Activated T-cell treated with anti-CD3 and anti-CD28 coated beads, Interleukin-2, amount 50 U/mL, for 24 hours (primary cell): ENCODE data around the gene EIF2B2.

Source experiments
- DNase-seq: peaks from one replicate; pipeline ENCODE4 v3.0.0-alpha.2; 2020
- H3K27ac Mint-ChIP-seq: 2 replicates; pipeline ENCODE4 v1.8.0; 2020; ENCODE audit warnings: mild to moderate bottlenecking, mixed read lengths
- H3K27me3 Mint-ChIP-seq: 2 replicates; pipeline ENCODE4 v1.8.0; 2020; ENCODE audit warnings: mixed read lengths
- H3K36me3 Mint-ChIP-seq: 2 replicates; pipeline ENCODE4 v1.8.0; 2020; ENCODE audit warnings: low read depth, mixed read lengths
- H3K4me1 Mint-ChIP-seq: 2 replicates; pipeline ENCODE4 v1.8.0; 2020; ENCODE audit warnings: low read depth, mixed read lengths
- H3K4me3 Mint-ChIP-seq: 2 replicates; pipeline ENCODE4 v1.8.0; 2020; ENCODE audit warnings: mild to moderate bottlenecking, moderate library complexity, mixed read lengths
- H3K9me3 Mint-ChIP-seq: 2 replicates; pipeline ENCODE4 v1.8.0; 2020; ENCODE audit warnings: mixed read lengths

The EIF2B2 gene

DNA sequence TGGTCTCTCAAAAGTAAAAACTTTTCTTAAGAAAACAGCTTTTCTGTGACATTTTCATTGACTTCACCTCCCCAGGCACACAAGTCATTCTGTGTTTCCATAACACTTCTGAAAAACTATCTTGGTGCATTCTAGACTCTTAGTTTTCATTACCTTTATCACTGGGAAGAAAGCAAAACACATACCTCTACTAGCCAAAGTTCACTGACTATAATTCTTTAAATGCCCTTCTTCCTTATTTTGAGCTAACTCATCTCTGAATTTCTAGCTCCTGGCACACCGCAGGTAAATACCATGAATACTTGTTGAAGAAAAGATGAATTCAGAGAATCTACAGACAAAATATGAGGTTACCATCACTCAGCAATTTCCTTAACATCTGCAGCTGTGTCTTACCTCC lies 27.4 kb downstream of the EIF2B2 start:
- Mint-ChIP-seq H3K27ac (no peak overlapping the region), H3K36me3 (peaks cover 61% of the 10 kb centered on the region), H3K4me1 (no peaks in the 10 kb centered on the region), H3K9me3 (no peaks in the 10 kb centered on the region), H3K27me3 (no peaks in the 10 kb centered on the region), H3K4me3 (no peak overlapping the region)
- no peak for DNase-seq

DNA sequence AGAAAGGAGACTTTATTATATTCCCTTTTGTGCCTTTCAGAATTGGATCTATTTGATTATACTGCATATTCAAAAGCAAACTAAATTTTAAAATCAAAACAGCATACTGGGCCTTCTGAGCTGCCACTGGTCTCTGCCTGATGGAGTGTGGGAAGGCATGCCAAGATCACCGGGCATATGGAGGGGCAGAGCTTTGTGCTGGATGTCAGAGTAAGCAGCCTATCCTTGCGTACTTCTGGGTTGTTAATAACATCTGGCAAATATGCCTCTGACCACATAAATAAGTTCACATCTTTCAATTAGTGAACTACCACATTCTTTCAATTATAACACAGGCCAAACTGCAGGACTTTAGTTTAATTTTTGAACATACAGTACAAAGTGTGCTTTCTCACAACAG lies 30.2 kb downstream of the EIF2B2 start:
- no peaks in the 10 kb centered on the region for H3K9me3 Mint-ChIP-seq
- H3K27ac Mint-ChIP-seq: no peak overlapping the region
- H3K36me3 Mint-ChIP-seq: peaks cover 80% of the 10 kb centered on the region
- no peak overlapping the region for H3K4me3 Mint-ChIP-seq
- no peak for DNase-seq
- H3K4me1 Mint-ChIP-seq: no peaks in the 10 kb centered on the region
- no peaks in the 10 kb centered on the region for H3K27me3 Mint-ChIP-seq

DNA sequence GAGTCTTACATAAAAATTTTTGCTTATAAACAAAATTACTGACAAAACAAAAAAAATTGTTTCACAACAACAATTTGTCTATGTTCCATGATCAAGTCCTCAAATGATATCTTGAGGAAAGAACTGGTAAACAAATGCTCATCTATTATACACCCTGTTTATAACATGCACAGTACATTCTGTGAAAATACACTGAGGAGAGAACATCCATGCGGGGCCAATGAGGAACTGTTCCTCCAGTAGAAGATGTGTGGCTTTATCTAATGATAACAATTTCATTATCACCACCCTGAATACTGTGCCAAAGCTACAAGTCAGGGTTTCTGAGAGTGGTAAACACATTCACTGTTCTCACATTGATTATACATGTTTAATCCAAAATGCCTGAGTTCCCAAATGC lies 37.8 kb downstream of the EIF2B2 start:
- Mint-ChIP-seq H3K4me3 (no peak overlapping the region), H3K36me3 (peaks cover 84% of the 10 kb centered on the region), H3K27ac (no peak overlapping the region), H3K4me1 (peaks cover 18% of the 10 kb centered on the region), H3K27me3 (no peaks in the 10 kb centered on the region), H3K9me3 (no peaks in the 10 kb centered on the region)
- DNase-seq: no peak

DNA sequence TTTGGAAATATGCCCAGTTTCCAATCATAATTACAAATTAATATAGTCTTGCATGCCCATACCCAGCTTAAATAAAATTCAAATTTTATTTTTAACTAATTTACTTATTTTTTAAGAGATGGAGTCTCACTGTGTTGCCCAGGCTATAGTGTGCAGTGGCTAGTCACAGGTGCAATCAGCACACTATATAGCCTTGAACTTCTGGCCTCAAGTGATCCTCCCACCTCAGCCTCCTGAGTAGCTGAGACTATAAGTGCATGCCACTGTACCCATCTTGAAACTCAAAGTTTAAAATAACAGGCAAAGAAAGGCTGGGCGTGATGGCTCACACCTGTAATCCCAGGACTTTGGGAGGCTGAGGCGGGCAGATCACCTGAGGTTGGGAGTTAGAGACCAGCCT lies 38.2 kb downstream of the EIF2B2 start:
- H3K4me3 Mint-ChIP-seq: no peak overlapping the region
- no peaks in the 10 kb centered on the region for H3K9me3 Mint-ChIP-seq
- no peaks in the 10 kb centered on the region for H3K27me3 Mint-ChIP-seq
- peaks cover 23% of the 10 kb centered on the region for H3K4me1 Mint-ChIP-seq
- no peak overlapping the region for H3K27ac Mint-ChIP-seq
- no peak for DNase-seq
- peaks cover 82% of the 10 kb centered on the region for H3K36me3 Mint-ChIP-seq

DNA sequence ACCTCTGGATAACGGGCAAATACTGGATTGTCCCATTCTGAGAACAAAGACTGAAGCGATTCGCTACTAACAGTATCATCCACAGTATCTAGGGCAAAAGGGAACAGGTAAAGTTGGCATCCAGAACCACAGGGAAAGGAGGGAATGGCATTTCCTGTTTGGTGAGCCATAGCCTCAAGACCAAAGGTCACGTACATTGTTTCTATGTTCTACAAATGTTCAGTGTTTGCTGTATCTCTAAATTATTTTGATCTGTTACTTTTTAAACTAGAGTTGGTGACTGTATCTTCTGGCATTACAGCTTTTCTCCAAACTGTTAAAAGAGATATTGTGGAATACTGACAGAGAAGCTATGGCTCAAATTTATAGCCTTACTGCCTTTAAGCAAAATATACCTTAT lies 38.9 kb downstream of the EIF2B2 start:
- H3K4me3 Mint-ChIP-seq: no peak overlapping the region
- H3K9me3 Mint-ChIP-seq: no peaks in the 10 kb centered on the region
- H3K27me3 Mint-ChIP-seq: no peaks in the 10 kb centered on the region
- no peak overlapping the region for H3K27ac Mint-ChIP-seq
- H3K36me3 Mint-ChIP-seq: peaks cover 82% of the 10 kb centered on the region
- peaks cover 29% of the 10 kb centered on the region for H3K4me1 Mint-ChIP-seq
- DNase-seq: no peak

DNA sequence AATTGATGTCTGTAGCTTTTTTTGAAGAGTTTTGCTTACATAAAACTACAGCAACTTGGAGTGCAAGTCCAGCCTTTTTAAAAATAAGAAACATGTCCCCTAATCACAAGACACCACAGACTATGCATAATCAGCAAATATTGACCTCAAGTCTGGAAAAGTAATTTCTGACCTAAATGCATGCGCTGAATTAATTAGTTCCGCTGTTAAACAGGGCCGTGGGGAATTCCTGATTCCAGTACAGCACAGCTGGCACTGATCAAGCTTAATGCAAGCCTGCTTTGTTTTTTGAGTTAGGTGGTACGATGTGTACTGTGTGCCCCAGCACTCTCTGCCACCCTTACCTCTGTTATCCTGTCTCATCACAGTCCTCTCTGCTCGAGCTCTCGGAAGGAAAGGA lies 39.3 kb downstream of the EIF2B2 start:
- H3K4me1 Mint-ChIP-seq: peaks cover 33% of the 10 kb centered on the region
- H3K27ac Mint-ChIP-seq: no peak overlapping the region
- DNase-seq: no peak

DNA sequence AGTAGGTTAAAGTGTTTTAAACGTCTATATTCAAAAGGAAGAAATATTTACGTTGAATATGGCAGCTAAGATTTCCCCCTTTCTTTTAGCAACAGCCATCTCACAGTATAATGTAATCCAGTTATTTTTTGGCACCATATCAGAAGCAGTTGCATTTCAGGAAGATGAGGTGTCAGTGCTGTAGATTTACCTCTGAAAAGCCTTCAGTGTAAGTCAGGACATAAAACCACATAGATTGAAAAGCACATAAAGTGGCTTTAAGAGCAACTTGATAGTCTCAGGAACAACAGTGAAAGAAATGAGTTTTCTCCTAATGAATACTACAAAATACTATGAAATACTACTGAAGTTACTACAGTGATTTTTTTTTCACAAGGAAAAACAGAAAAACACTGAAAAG lies 41.6 kb downstream of the EIF2B2 start:
- H3K36me3 Mint-ChIP-seq: peaks cover 84% of the 10 kb centered on the region
- peaks cover 51% of the 10 kb centered on the region for H3K4me1 Mint-ChIP-seq
- no peak for DNase-seq

More for the DNA sequence above, 39.3 kb downstream of the EIF2B2 start:
- Mint-ChIP-seq H3K27me3 (no peaks in the 10 kb centered on the region), H3K36me3 (peaks cover 82% of the 10 kb centered on the region), H3K9me3 (no peaks in the 10 kb centered on the region), H3K4me3 (no peak overlapping the region)

DNA sequence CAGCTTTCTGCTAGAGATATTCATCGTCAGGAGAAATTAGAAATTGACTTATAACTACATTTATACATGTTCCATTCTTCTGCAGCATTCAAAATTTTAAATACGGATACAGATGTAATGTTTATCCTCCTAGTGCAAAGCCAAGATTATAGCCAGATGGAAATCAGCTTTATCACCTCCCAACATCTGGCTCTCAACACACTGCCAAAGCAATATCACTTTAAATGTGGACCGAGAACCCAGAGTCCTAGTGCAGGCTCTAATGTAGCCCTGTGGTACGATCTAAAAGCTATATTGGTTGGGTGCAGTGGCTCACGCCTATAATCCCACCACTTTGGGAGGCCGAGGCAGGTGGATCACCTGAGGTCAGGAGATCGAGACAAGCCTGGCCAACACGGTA lies 42.0 kb downstream of the EIF2B2 start:
- Mint-ChIP-seq H3K9me3 (no peaks in the 10 kb centered on the region), H3K4me3 (peak overlapping the region; percentile 0), H3K4me1 (peaks cover 56% of the 10 kb centered on the region), H3K27me3 (no peaks in the 10 kb centered on the region), H3K36me3 (peaks cover 85% of the 10 kb centered on the region), H3K27ac (no peak overlapping the region)
- DNase-seq: no peak

More for the DNA sequence above, 41.6 kb downstream of the EIF2B2 start:
- Mint-ChIP-seq H3K27me3 (no peaks in the 10 kb centered on the region), H3K9me3 (no peaks in the 10 kb centered on the region), H3K27ac (no peak overlapping the region), H3K4me3 (no peak overlapping the region)

DNA sequence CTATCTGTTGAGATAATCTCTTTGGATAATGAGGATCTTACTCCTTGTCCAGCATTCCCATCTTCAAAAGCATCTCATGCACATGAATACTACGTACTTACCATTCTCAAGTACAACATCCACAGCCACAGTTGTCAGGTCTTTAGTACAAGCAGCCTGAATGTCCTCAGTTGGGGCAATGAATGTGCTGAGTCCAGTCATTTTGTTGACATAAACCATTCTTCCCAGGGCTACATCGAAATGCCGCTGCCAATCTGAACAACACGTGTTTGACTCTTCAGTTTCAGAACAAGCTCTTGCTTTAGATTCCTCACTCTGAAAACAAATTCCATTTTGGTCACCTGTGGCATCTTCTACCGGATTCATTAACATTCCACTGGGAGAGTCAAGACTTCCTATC lies 43.6 kb downstream of the EIF2B2 start:
- no peak overlapping the region for H3K4me3 Mint-ChIP-seq
- H3K9me3 Mint-ChIP-seq: no peaks in the 10 kb centered on the region
- no peak overlapping the region for H3K27ac Mint-ChIP-seq
- peaks cover 68% of the 10 kb centered on the region for H3K4me1 Mint-ChIP-seq
- DNase-seq: no peak
- peaks cover 84% of the 10 kb centered on the region for H3K36me3 Mint-ChIP-seq
- H3K27me3 Mint-ChIP-seq: no peaks in the 10 kb centered on the region

DNA sequence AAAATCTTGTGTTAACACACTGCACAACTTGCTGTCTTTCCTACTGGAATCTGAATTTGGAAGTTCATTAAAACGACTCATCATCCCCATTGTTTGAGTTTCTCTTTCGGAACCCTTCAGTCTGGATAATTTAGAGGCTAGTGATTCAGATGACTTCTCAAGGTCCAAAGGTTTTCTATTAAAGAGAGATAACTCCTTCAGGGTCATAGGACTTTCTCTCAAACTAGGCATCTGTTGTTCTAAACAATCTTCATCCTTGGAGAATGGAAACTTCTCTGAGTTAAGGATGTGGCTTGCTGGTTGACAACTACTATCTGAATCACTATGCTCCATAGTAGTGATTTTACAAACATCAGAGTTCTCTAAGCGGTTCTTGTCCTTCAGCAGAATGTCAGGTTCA lies 44.2 kb downstream of the EIF2B2 start:
- Mint-ChIP-seq H3K9me3 (no peaks in the 10 kb centered on the region), H3K4me1 (peaks cover 71% of the 10 kb centered on the region), H3K36me3 (peaks cover 80% of the 10 kb centered on the region), H3K27ac (peak overlapping the region; percentile 44), H3K4me3 (no peak overlapping the region), H3K27me3 (no peaks in the 10 kb centered on the region)
- no peak for DNase-seq

DNA sequence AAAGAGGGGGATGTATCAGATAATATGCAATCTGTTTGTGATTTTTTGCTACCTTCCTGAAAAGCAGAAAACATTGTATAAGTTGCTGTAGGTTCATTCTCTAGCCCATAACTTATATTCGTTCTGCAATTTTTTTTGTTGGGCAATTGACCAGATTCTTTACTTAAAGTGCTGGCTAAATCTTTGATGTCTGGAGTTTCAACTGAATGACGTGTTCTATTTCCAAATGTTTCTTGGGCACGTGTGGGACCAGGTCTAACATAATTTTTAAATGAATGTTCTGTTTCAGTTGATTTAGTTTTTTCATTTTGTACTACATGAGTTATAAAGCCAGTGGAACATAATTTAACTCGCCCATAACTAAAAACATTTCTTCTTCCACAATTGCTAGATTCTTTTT lies 44.8 kb downstream of the EIF2B2 start:
- Mint-ChIP-seq H3K27me3 (no peaks in the 10 kb centered on the region), H3K36me3 (peaks cover 78% of the 10 kb centered on the region), H3K4me1 (peaks cover 76% of the 10 kb centered on the region), H3K9me3 (no peaks in the 10 kb centered on the region), H3K27ac (peak overlapping the region; percentile 44), H3K4me3 (no peak overlapping the region)
- DNase-seq: no peak

DNA sequence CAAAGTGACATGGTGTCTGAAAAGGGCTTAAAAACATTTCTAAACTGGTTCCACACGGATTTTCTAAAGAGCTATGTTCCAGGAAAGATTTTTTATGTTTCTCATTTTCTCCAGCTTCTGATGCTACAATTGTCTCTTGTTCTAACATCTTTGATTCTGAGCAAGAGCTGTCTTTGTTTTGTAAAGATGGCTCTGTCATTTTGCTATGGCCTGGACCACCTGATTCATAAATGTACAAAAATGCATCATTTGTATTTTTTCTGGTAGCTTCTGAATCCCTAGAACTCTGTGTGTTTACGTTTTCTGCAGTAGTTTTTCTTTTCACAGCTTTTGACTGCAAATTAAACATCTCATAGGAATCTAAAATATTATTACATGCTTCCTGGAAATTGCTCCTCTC lies 45.4 kb downstream of the EIF2B2 start:
- Mint-ChIP-seq H3K27me3 (no peaks in the 10 kb centered on the region), H3K9me3 (no peaks in the 10 kb centered on the region), H3K4me3 (no peak overlapping the region), H3K4me1 (peaks cover 81% of the 10 kb centered on the region), H3K27ac (no peak overlapping the region), H3K36me3 (peaks cover 81% of the 10 kb centered on the region)
- no peak for DNase-seq

DNA sequence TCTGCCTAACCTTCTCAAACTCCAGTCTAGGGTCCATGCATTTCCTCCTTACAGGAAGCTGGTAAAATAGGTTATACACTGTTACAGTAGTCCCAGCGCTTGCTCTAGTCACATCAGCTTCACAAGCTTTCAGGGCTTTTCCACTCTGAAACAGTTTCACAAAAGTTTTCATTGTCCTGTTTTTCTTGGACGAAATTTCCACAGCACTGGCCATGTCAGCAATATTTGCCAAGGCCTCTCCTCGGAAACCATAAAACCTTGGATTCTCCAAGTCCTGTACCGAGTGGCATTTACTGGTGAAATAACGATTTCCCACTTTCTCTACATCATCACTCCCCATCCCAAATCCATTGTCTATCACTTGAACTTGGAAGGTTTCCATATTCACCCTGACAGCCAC lies 46.4 kb downstream of the EIF2B2 start:
- Mint-ChIP-seq H3K4me3 (no peak overlapping the region), H3K27me3 (no peaks in the 10 kb centered on the region), H3K4me1 (peaks cover 87% of the 10 kb centered on the region), H3K27ac (no peak overlapping the region), H3K36me3 (peaks cover 83% of the 10 kb centered on the region), H3K9me3 (no peaks in the 10 kb centered on the region)
- DNase-seq: no peak

DNA sequence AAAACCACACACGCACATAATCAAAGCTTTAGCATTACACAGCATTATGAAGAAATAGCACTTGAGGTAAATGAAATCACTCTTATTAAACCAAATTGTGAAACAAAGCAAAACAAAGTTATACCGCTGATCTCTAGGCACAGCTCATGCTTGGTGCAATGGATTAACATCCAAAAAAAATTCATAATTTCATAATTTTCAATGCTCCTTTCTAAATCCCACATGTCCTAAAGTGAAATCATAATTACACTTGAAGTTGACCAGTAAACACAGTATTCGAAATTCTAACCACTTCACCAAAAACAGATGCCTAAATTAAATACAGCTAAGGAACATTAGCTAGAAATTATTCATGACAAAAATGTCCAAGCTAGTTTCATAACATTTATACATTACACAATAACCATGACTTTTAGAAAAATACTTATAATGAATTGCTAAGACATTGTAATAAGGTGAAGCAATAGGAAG lies 47.0 kb downstream of the EIF2B2 start:
- Mint-ChIP-seq H3K27ac (peak overlapping the region; percentile 85), H3K9me3 (no peaks in the 10 kb centered on the region), H3K27me3 (no peaks in the 10 kb centered on the region), H3K4me1 (peaks cover 81% of the 10 kb centered on the region), H3K36me3 (peaks cover 84% of the 10 kb centered on the region), H3K4me3 (peak overlapping the region; percentile 89)
- DNase-seq: no peak

DNA sequence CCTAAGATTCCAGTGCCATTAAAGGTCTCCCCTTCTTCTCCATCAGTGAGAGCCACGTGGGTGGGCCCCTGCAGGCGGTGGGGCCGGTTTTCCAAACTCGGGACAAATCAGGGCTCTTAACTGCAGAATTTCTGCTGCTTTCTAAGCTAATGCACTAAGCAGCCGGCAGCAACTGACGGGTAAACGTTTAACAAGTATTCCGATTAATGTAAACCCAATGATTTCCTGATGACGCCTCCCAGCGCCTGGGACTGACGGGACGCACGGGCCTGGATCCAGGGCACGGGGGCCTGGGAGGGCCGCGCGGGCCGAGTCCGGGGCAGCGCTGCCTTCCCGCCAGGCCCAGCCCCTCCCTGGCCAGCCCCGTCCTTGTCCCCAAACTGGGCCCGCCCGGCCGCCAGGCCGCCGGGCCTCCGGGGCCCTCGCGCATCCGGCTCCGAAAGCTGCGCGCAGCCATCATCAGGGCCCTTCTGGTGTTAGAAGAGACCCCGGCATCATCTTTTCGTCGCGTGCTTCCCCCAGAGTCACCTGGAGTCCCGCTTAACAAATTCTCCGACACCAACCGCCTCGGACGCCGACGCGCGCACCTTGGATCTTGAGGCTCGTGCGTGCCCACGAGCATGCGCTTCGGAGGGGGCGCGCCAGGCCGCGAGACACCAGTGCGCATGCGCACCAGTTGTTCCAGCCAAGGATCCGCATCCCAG lies 48.3 kb downstream of the EIF2B2 start, which contains the start of gene MLH3:
MLH3 (minus strand) TSS at position 616 of the 704 bp plus-strand sequence. CDS start 1,812 bp downstream, outside the sequence.
- H3K4me3 Mint-ChIP-seq: peak within 1 kb of the TSS; percentile 89
- H3K4me1 Mint-ChIP-seq: peaks cover 75% of the 10 kb centered on the region
- peak within 1 kb of the TSS; percentile 97 for H3K27ac Mint-ChIP-seq
- peaks cover 84% of the 10 kb centered on the region for H3K36me3 Mint-ChIP-seq
- H3K9me3 Mint-ChIP-seq: no peaks in the 10 kb centered on the region
- DNase-seq: peak; percentile 86
- H3K27me3 Mint-ChIP-seq: no peaks in the 10 kb centered on the region
